ENCODE data around the gene RASL11B. TPM values are rescaled to one million over a fixed set of nuclear protein-coding genes. Genes with fewer than 3 reads are reported as not detected.

RASL11B gene, protein sequence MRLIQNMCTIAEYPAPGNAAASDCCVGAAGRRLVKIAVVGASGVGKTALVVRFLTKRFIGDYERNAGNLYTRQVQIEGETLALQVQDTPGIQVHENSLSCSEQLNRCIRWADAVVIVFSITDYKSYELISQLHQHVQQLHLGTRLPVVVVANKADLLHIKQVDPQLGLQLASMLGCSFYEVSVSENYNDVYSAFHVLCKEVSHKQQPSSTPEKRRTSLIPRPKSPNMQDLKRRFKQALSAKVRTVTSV
- total RNA-seq, result under 1 TPM in 1 of 4 donors, not detected in 3; 0.54 TPM

DNA sequence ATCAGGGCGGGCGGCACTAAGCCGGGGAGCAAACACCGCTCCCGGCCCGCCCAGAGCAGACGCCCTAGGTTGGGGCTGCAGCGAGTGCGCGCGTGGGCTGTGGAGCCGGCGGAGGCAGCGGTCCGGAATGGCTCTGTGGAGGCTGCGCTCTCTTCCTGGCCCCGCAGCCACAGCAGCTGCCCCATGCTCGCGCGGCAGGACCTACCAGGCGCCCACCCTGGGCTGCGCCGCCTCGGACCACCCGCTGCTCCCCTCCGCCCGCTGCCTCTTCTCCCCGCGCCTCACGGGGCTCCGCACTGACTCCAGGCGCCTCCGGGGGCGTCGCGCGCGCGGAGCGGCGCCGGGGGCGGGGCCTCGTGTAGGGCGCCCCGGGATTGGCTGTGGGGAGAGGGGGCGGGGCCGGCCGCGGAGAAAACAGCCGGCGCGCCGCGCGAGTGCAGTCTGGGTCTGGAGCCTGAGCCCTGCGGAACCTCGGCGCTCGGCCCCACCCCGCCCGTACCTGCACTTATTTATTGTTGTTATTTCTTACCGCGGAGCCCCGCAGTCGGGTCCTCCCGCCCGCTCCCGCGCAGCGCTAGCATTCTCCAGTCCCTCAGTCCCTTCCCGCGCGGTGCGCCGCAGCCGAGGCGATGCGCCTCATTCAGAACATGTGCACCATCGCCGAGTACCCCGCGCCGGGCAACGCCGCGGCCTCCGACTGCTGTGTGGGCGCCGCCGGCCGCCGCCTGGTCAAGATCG lies at the start of gene RASL11B:
Gene RASL11B (plus strand): TSS at position 439 of the 738 bp plus-strand sequence. CDS start 191 bp downstream, at position 630.
- Histone ChIP-seq H3K4me1 (peaks cover 0 to 13% (median 4%) of the 10 kb centered on the region in 4 donors), H3K27ac (peak within 1 kb of the TSS in 3 of 4 donors; percentile 25 to 63 (median 46))
- peak in 1 of 2 donors; percentile 39 for TF ChIP-seq POLR2A (IDR thresholded peaks at IDR 0.05)
- TF ChIP-seq, protein P1, sequence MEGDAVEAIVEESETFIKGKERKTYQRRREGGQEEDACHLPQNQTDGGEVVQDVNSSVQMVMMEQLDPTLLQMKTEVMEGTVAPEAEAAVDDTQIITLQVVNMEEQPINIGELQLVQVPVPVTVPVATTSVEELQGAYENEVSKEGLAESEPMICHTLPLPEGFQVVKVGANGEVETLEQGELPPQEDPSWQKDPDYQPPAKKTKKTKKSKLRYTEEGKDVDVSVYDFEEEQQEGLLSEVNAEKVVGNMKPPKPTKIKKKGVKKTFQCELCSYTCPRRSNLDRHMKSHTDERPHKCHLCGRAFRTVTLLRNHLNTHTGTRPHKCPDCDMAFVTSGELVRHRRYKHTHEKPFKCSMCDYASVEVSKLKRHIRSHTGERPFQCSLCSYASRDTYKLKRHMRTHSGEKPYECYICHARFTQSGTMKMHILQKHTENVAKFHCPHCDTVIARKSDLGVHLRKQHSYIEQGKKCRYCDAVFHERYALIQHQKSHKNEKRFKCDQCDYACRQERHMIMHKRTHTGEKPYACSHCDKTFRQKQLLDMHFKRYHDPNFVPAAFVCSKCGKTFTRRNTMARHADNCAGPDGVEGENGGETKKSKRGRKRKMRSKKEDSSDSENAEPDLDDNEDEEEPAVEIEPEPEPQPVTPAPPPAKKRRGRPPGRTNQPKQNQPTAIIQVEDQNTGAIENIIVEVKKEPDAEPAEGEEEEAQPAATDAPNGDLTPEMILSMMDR (IDR thresholded peaks at IDR 0.05), result peak in 4 of 6 experiments; percentile 33 to 54 (median 50)

DNA sequence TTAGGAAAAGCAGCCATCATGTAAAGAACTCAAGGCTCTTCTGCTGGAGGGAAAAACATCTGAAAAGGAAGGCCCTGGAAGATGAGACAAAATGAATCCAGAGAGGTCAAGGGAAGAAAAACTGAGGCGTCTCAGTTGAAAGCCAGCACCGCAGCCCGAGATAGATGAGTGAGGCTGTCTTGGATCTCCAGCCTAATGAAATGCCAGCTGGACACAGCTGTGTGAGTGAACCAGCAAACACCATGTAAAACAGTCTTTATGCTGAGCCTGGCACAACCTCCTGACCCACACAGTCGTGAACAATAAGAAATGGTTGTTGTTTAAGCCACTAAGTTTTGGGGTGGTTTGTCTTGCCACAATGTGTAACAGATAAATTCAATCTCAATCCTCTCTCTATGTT lies 48.6 kb upstream of the RASL11B start:
- Histone ChIP-seq H3K9me3 (no peaks in the 10 kb centered on the region), H3K4me1 (no peaks in the 10 kb centered on the region), H3K4me3 (no peak overlapping the region), H3K27ac (no peak overlapping the region), H3K27me3 (no peaks in the 10 kb centered on the region), H3K36me3 (no peaks in the 10 kb centered on the region)
- DNase-seq, result no peak
- TF ChIP-seq, protein P1 (IDR thresholded peaks at IDR 0.05), result no peak
- no peak for TF ChIP-seq POLR2A (IDR thresholded peaks at IDR 0.05)

More for the DNA sequence above, at the start of gene RASL11B:
- Histone ChIP-seq H3K36me3 (no peaks in the 10 kb centered on the region), H3K4me3 (peak within 1 kb of the TSS; percentile 44 to 73 (median 67)), H3K27me3 (no peaks in the 10 kb centered on the region), H3K9me3 (no peaks in the 10 kb centered on the region)
- DNase-seq, result peak; percentile 80 to 90 (median 89)

DNA sequence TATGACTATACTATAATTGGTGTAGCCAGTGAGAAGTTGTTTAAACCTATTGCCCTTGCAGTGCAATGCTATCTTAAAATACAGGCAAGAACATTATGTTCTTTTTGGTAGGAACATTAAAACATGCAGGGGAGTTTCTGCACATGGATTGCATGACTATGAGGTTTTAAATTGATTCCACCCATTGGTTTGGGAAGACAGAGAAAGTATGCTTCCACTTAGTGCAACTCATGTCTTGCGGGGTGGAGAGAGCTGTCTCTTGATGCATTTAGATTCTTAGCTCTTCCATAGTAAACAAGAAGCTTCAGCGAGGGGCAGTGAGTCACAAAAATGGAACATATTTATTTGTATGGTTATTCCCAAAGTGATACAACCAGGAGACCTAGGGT lies 39.5 kb upstream of the RASL11B start:
- Histone ChIP-seq H3K27ac (peak overlapping the region in 2 of 4 donors; percentile 52 to 70), H3K9me3 (no peaks in the 10 kb centered on the region), H3K4me3 (no peak overlapping the region), H3K36me3 (no peaks in the 10 kb centered on the region), H3K4me1 (peaks cover 0 to 10% (median 0%) of the 10 kb centered on the region in 4 donors), H3K27me3 (no peaks in the 10 kb centered on the region)
- DNase-seq, result no peak
- no peak for TF ChIP-seq POLR2A (IDR thresholded peaks at IDR 0.05)

GRCh38 chr4:52822972-52823701 lies 39.0 kb upstream of the RASL11B start:
- no peak for TF ChIP-seq POLR2A (IDR thresholded peaks at IDR 0.05)
- TF ChIP-seq, protein P1 (IDR thresholded peaks at IDR 0.05), result no peak
- H3K27ac ChIP-seq, result peak overlapping the region in 3 of 4 donors; percentile 21 to 70 (median 52)

DNA sequence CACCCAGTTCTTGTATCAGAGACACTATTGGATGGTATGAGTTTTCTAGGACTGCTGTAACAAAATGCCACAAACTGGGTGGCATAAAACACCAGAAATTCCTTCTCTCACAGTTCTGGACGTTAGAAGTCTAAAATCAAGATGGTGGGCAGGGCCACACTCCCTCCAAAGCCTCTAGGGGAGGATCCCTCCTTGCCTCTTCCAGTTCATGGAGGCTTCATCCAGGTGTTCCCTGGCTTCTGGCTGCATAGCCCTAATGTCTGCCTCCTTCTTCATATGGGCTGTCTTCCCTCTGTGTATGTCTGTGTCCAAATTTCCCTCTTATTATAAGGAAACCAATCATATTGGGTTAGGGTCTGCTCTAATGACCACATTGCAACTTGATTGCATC lies 38.4 kb upstream of the RASL11B start:
- Histone ChIP-seq H3K9me3 (no peaks in the 10 kb centered on the region), H3K4me1 (peaks cover 0 to 10% (median 0%) of the 10 kb centered on the region in 4 donors), H3K4me3 (no peak overlapping the region), H3K27me3 (no peaks in the 10 kb centered on the region), H3K36me3 (no peaks in the 10 kb centered on the region), H3K27ac (peak overlapping the region in 3 of 4 donors; percentile 21 to 70 (median 52))
- DNase-seq, result no peak
- no peak for TF ChIP-seq POLR2A (IDR thresholded peaks at IDR 0.05)
- TF ChIP-seq, protein P1 (IDR thresholded peaks at IDR 0.05), result no peak

More at GRCh38 chr4:52822972-52823701, 39.0 kb upstream of the RASL11B start:
- Histone ChIP-seq H3K4me3 (no peak overlapping the region), H3K27me3 (no peaks in the 10 kb centered on the region), H3K36me3 (no peaks in the 10 kb centered on the region), H3K9me3 (no peaks in the 10 kb centered on the region), H3K4me1 (peaks cover 0 to 10% (median 0%) of the 10 kb centered on the region in 4 donors)
- no peak for DNase-seq

Measured in Peyer's patch (tissue), 4 donors.